HepG2 (cell line): Measurements from ENCODE around the gene PITHD1. TPM values are rescaled to one million over a fixed set of nuclear protein-coding genes. Genes with fewer than 3 reads are reported as not detected.
A peak's percentile ranks its signal among the peaks of the same experiment; 100 is the strongest.

Source experiments
- ATAD3A ChIP-seq: sonication (generic); formaldehyde crosslinking; IDR thresholded peaks from 2 replicates; pipeline ENCODE4 v1.4.0; 2020; ENCODE audit warnings: missing genetic modification reagents
- BRCA1 ChIP-seq: sonication (generic); formaldehyde crosslinking; IDR thresholded peaks from 2 replicates; pipeline ENCODE4 v1.4.0; 2020; ENCODE audit warnings: missing genetic modification reagents
- CHD2 ChIP-seq: IDR thresholded peaks from 2 replicates; pipeline ENCODE4 v1.6.1; 2011; ENCODE audit warnings: low read depth, low read length, improper control_type of control experiment
- CSRNP2 ChIP-seq: sonication (generic); formaldehyde crosslinking; conservative IDR thresholded peaks from 2 replicates; pipeline ENCODE4 v1.8.0; 2022; ENCODE audit warnings: low read depth, missing genetic modification reagents
- DR1 ChIP-seq: sonication (generic); formaldehyde crosslinking; IDR thresholded peaks from 2 replicates; pipeline ENCODE4 v1.8.0; 2021; ENCODE audit warnings: mild to moderate bottlenecking, missing genetic modification reagents, inconsistent platforms
- HCFC1 ChIP-seq: fragments of 150-350 bp; IDR thresholded peaks from 2 replicates; pipeline ENCODE4 v1.6.1; 2014; ENCODE audit warnings: low read depth, low read length
- HNF4A ChIP-seq: sonication (generic); formaldehyde crosslinking; IDR thresholded peaks from 2 replicates; pipeline ENCODE4 v1.4.0; 2020; ENCODE audit warnings: missing genetic modification reagents
- KDM4B ChIP-seq: sonication (generic); formaldehyde crosslinking; IDR thresholded peaks from 2 replicates; pipeline ENCODE4 v1.4.0; 2020; ENCODE audit warnings: missing genetic modification reagents
- MAFK ChIP-seq, 2 experiments: IDR thresholded peaks in 1 of 2; conservative IDR thresholded peaks in 1 of 2; 2 replicates each; pipeline ENCODE4 v1.6.1; 2011; ENCODE audit warnings: improper control_type of control experiment in 2 of 2, low read length in 2 of 2
- NR2F6 ChIP-seq, 2 experiments: IDR thresholded peaks; 2 replicates each; pipeline ENCODE4 v1.6.1; 2016; ENCODE audit warnings: antibody characterized with exemption in 1 of 2, mild to moderate bottlenecking in 1 of 2
- PHF8 ChIP-seq: sonication (generic); formaldehyde crosslinking; IDR thresholded peaks from 2 replicates; pipeline ENCODE4 v1.5.0; 2020; ENCODE audit warnings: missing genetic modification reagents
- POLR2A ChIP-seq, 2 experiments: IDR thresholded peaks; 2 replicates each; pipeline ENCODE4 v1.6.1; 2011; ENCODE audit warnings: low read depth in 2 of 2, low read length in 2 of 2, mild to moderate bottlenecking in 1 of 2, moderate library complexity in 1 of 2; ENCODE audit not compliant: insufficient read depth in 1 of 2
- RARA ChIP-seq: IDR thresholded peaks from 2 replicates; pipeline ENCODE4 v1.6.1; 2016; ENCODE audit warnings: missing genetic modification reagents, missing compliant biosample characterization
- RFX3 ChIP-seq: IDR thresholded peaks from 2 replicates; pipeline ENCODE4 v1.6.1; 2016; ENCODE audit warnings: missing biosample characterization, missing genetic modification reagents
- SP1 ChIP-seq, 2 experiments: fragments of 450-650 bp in 1 of 2; sonication (generic) in 1 of 2; formaldehyde crosslinking in 1 of 2; IDR thresholded peaks; 2 replicates each; pipeline versions ENCODE4 v1.4.0 to v1.6.1; 2016 to 2020; ENCODE audit warnings: missing genetic modification reagents in 1 of 2
- ZBTB4 ChIP-seq: sonication (generic); formaldehyde crosslinking; IDR thresholded peaks from 2 replicates; pipeline ENCODE4 v1.4.0; 2020; ENCODE audit warnings: missing genetic modification reagents, mild to moderate bottlenecking, borderline replicate concordance
- ZFP36L1 ChIP-seq: sonication (generic); formaldehyde crosslinking; IDR thresholded peaks from 2 replicates; pipeline ENCODE4 v1.8.0; 2022; ENCODE audit warnings: mild to moderate bottlenecking, missing genetic modification reagents, moderate library complexity
- ZNF121 ChIP-seq: sonication (generic); formaldehyde crosslinking; IDR thresholded peaks from 2 replicates; pipeline ENCODE4 v1.5.0; 2020; ENCODE audit warnings: mild to moderate bottlenecking, missing genetic modification reagents
- ZNF501 ChIP-seq: sonication (generic); formaldehyde crosslinking; IDR thresholded peaks from 2 replicates; pipeline ENCODE4 v1.5.1; 2020; ENCODE audit warnings: mild to moderate bottlenecking, moderate library complexity, missing genetic modification reagents
- ZNF644 ChIP-seq: IDR thresholded peaks from 2 replicates; pipeline ENCODE4 v1.6.1; 2016; ENCODE audit warnings: low read depth
- ZNF709 ChIP-seq: sonication (generic); formaldehyde crosslinking; IDR thresholded peaks from 2 replicates; pipeline ENCODE4 v1.5.0; 2020; ENCODE audit warnings: mild to moderate bottlenecking, missing genetic modification reagents
- polyA plus RNA-seq, 8 experiments: library from polyadenylated mRNA; depleted of rRNA in 3 of 8; stranded (reverse) in 7 of 8; unstranded in 1 of 8; fragments of >200 nt; fragmentation: Illumina TruSeq in 4 of 8; extraction: Trizol in 4 of 8; gene quantifications; 2 replicates each; pipeline versions ENCODE4 v1.2.1 to v1.2.3, GENCODE V29; 2011 to 2016; ENCODE audit warnings: low read depth in 4 of 8, missing spikeins in 1 of 8, mixed read lengths in 1 of 8; ENCODE audit not compliant: insufficient read depth in 1 of 8
- total RNA-seq, 5 experiments: library from RNA; depleted of rRNA; stranded (reverse); fragments of >200 nt; fragmentation: Illumina TruSeq; extraction: Trizol; gene quantifications; 2 replicates each; pipeline ENCODE4 v1.2.3, GENCODE V29; 2016; ENCODE audit warnings: low read depth in 1 of 5
- TF ChIP-seq, protein P1 (sequence below): IDR thresholded peaks from 2 replicates; pipeline ENCODE4 v1.6.1; 2016; ENCODE audit warnings: low read depth
- TF ChIP-seq, protein P2 (sequence below): sonication (generic); formaldehyde crosslinking; IDR thresholded peaks from 2 replicates; pipeline ENCODE4 v1.8.0; 2022; ENCODE audit warnings: missing genetic modification reagents, mild to moderate bottlenecking, inconsistent platforms, borderline replicate concordance

The PITHD1 gene
- total and polyA plus RNA-seq, 2 of the 13 experiments (the other 11 are each of a cell fraction or from before 2014, with no cell fraction given) = 28.0 to 37.3 TPM

DNA sequence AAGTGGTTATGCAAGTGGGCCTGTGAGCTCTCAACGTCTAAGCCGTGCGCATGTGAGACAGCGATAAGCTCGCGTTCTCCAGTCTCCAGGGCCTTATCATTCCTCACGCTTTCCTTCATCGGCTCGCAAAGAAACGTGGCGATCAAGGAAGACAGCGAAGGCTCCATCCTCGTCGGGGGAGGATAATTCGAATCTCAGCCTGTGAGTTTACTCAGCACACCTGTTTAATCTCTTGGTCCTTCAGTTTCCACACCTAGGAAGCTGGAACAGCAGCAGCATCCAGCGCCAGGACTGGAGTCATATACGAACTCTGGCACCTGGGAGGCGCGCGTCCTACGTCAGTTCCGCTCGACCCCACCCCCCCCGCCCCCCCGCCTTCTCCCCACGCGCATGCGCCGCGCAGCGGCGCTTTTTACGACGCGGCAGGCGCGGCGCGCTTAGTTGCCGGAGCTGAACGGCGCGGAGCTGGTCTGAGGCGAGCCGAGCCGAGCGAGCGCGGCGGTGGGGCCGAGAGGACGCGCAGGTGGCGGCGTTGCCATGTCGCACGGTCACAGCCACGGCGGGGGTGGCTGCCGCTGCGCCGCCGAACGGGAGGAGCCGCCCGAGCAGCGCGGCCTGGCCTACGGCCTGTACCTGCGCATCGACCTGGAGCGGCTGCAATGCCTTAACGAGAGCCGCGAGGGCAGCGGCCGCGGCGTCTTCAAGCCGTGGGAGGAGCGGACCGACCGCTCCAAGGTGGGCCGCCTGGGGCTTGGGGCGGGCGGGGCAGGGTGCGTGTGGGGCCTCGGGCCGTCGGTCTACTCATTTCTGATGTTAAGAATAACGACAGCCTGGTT lies at the start of gene PITHD1 (continued):
- TF ChIP-seq CHD2 (no peak), DR1 (CRISPR knock-in tag) (peak; percentile 36), RFX3 (CRISPR knock-in tag) (no peak), ZNF709 (CRISPR knock-in tag) (0 out of 2 replicates have a peak, but pooled peaks have one; percentile 37), PHF8 (CRISPR knock-in tag) (peak; percentile 90), ATAD3A (peak; percentile 17; the same call in 1 of the 2 replicates), MAFK (conservative IDR thresholded peaks at IDR 0.05 in 1 of 2, IDR thresholded peaks at IDR 0.05 in 1 of 2; ENCODE audit: low read length in 2 of 2) (no peak), ZBTB4 (CRISPR knock-in tag) (no peak), CSRNP2 (CRISPR knock-in tag) (no peak), ZNF501 (CRISPR knock-in tag) (peak; percentile 61), HCFC1 (no peak), NR2F6 (IDR thresholded peaks at IDR 0.05) (no peak), NR2F6 (CRISPR knock-in tag; IDR thresholded peaks at IDR 0.05) (peak; percentile 6; the same call in 1 of the 2 replicates), KDM4B (CRISPR knock-in tag) (peak; percentile 39; the same call in 1 of the 2 replicates), SP1 (IDR thresholded peaks at IDR 0.05) (no peak), SP1 (CRISPR knock-in tag; IDR thresholded peaks at IDR 0.05) (peak; percentile 14), ZFP36L1 (CRISPR knock-in tag) (peak; percentile 79), HNF4A (CRISPR knock-in tag) (peak; percentile 37; the same call in 1 of the 2 replicates), RARA (CRISPR knock-in tag) (peak; percentile 38), POLR2A (IDR thresholded peaks at IDR 0.05; ENCODE audit: insufficient read depth in 1 of 2, low read depth in 2 of 2, low read length in 2 of 2) (peak; percentile 84 to 99), ZNF644 (CRISPR knock-in tag) (no peak), ZNF121 (CRISPR knock-in tag) (no peak), BRCA1 (CRISPR knock-in tag) (no peak; the same call in 1 of the 2 replicates)
- TF ChIP-seq, protein P1, sequence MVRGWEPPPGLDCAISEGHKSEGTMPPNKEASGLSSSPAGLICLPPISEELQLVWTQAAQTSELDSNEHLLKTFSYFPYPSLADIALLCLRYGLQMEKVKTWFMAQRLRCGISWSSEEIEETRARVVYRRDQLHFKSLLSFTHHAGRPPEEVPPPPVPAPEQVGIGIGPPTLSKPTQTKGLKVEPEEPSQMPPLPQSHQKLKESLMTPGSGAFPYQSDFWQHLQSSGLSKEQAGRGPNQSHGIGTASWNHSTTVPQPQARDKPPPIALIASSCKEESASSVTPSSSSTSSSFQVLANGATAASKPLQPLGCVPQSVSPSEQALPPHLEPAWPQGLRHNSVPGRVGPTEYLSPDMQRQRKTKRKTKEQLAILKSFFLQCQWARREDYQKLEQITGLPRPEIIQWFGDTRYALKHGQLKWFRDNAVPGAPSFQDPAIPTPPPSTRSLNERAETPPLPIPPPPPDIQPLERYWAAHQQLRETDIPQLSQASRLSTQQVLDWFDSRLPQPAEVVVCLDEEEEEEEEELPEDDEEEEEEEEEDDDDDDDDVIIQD (CRISPR knock-in tag) = no peak
- TF ChIP-seq, protein P2, sequence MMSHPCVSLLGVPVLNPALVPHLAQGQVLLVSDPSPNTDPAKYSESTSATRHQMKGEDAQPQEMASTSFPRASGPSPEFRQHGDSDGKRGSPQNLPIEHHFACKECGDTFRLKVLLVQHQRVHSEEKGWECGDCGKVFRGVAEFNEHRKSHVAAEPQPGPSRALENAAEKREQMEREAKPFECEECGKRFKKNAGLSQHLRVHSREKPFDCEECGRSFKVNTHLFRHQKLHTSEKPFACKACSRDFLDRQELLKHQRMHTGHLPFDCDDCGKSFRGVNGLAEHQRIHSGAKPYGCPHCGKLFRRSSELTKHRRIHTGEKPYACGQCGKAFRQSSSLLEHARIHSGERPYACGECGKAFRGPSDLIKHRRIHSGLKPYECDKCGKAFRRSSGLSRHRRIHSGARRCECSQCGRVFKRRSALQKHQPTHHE (CRISPR knock-in tag) = peak; percentile 53; the same call in 1 of the 2 replicates
